ENCODE data around the gene BUD31. TPM values are rescaled to one million over a fixed set of nuclear protein-coding genes. Genes with fewer than 3 reads are reported as not detected.

The BUD31 gene
- total RNA-seq, 1 experiment from 2014 or later = 104 TPM

DNA sequence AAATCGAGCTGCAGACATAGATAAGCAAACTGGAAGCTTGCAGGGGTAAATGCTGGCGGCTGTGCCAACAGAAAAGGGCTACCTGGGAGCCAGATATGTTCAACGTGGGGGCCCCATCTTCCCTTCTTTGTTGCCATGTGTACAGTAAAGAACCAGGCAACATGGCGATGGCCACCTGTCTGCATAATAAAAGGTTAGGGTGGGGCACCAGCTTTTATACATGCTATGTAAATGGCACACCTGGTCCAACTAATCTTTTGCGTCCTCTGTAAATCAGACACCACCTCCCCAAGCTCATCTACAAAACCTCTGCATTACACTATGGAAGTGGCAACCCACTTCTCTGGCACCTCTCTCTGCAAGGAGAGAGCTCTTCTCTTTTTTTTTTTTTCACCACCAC is 13.9 kb downstream of the BUD31 start:
- Histone ChIP-seq H2AK5ac (ENCODE audit: insufficient read length, low read length) (no peak overlapping the region), H3K18ac (ENCODE audit: insufficient read length, low read depth, low read length) (no peak overlapping the region), H4K5ac (ENCODE audit: insufficient read length, low read depth, low read length) (no peak overlapping the region), H3K14ac (ENCODE audit: insufficient read depth, low read length) (no peak overlapping the region), H3K23ac (ENCODE audit: insufficient read length, low read depth, low read length) (no peak overlapping the region), H3K27me3 (ENCODE audit: insufficient read depth, low read length) (no peaks in the 10 kb centered on the region), H3K79me2 (ENCODE audit: insufficient read depth, low read length) (no peaks in the 10 kb centered on the region), H3K27ac (ENCODE audit: insufficient read length, low read depth, low read length) (no peak overlapping the region), H3T11ph (ENCODE audit: low read length) (no peak overlapping the region), H2BK120ac (ENCODE audit: low read depth, low read length, poor library complexity, severe bottlenecking) (no peak overlapping the region), H2AFZ (ENCODE audit: low read length) (no peak overlapping the region), H2BK15ac (ENCODE audit: low read depth, low read length) (no peak overlapping the region), H2BK20ac (ENCODE audit: low read depth, low read length, poor library complexity, severe bottlenecking) (no peak overlapping the region), H3K4ac (ENCODE audit: low read depth, low read length) (no peak overlapping the region), H4K20me1 (ENCODE audit: control insufficient read depth, insufficient read depth, insufficient read length) (peaks cover 3% of the 10 kb centered on the region), H3K23me2 (ENCODE audit: insufficient read length, low read depth, low read length, poor library complexity, severe bottlenecking) (no peaks in the 10 kb centered on the region), H3K4me2 (ENCODE audit: insufficient read depth, insufficient read length, low read length) (no peak overlapping the region), H4K8ac (replicated peaks; ENCODE audit: insufficient read length, low read depth, low read length) (no peak overlapping the region), H2BK12ac (ENCODE audit: insufficient read length, low read depth, low read length) (no peak overlapping the region), H3K79me1 (ENCODE audit: insufficient read depth, low read depth, low read length, poor library complexity, severe bottlenecking) (no peaks in the 10 kb centered on the region), H3K9ac (ENCODE audit: extremely low read depth, insufficient read length, low read length) (no peak overlapping the region), H4K91ac (ENCODE audit: insufficient read length, low read depth, low read length) (no peak overlapping the region), H3K56ac (ENCODE audit: insufficient read length, low read depth, low read length) (no peak overlapping the region), H2BK5ac (ENCODE audit: insufficient read length, low read length) (no peak overlapping the region), H3K4me1 (ENCODE audit: insufficient read depth, low read length) (no peaks in the 10 kb centered on the region), H3K9me3 (ENCODE audit: control insufficient read depth, low read depth, low read length) (no peaks in the 10 kb centered on the region)
- DNase-seq = no peak
- Mint-ChIP-seq H3K4me1 (peaks cover 8% of the 10 kb centered on the region in 2 experiments), H3K4me3 (no peak overlapping the region), H3K27me3 (ENCODE audit: low read depth) (no peaks in the 10 kb centered on the region), H3K36me3 (ENCODE audit: insufficient read depth in 1 of 3, low read depth in 3 of 3) (peaks cover 42 to 82% (median 75%) of the 10 kb centered on the region in 3 experiments; a peak in 6 of 7 replicates), H3K27ac (peak overlapping the region in 2 of 3 experiments; percentile 35 to 66; a peak in 5 of 7 replicates), H3K9me3 (no peaks in the 10 kb centered on the region)
- WGBS (ENCODE audit: extremely low coverage, insufficient read length, low lambda C conversion rate) = no CpG with 5 or more reads among the region's 5 CpGs
- TF ChIP-seq CTCF (conservative IDR thresholded peaks at IDR 0.05) = no peak

All from H9 (cell line).